Osteoblast (primary cell): Measurements from ENCODE around the gene BCAS4. TPM values are rescaled to one million over a fixed set of nuclear protein-coding genes. Genes with fewer than 3 reads are reported as not detected.

Experiments
- DNase-seq: peaks from one replicate; pipeline ENCODE4 v3.0.0; 2011; ENCODE audit warnings: low spot score, mixed read lengths; ENCODE audit not compliant: insufficient read length; ENCODE audit errors: missing footprints
- H2AFZ ChIP-seq: 2 replicates; pipeline ENCODE4 v1.6.0; 2011; ENCODE audit warnings: mild to moderate bottlenecking, low read length
- H3K27ac ChIP-seq: 2 replicates; pipeline ENCODE4 v1.5.1; 2011; ENCODE audit warnings: mild to moderate bottlenecking, low read depth, low read length, moderate library complexity
- H3K27me3 ChIP-seq: 2 replicates; pipeline ENCODE4 v1.6.0; 2012; ENCODE audit warnings: mild to moderate bottlenecking, control low read depth, inconsistent platforms, low read length, moderate library complexity; ENCODE audit not compliant: insufficient read depth
- H3K36me3 ChIP-seq: 2 replicates; pipeline ENCODE4 v1.5.1; 2011; ENCODE audit warnings: mild to moderate bottlenecking, low read length, control low read depth, moderate library complexity; ENCODE audit not compliant: insufficient read depth
- H3K4me1 ChIP-seq: 2 replicates; pipeline ENCODE4 v1.5.1; 2011; ENCODE audit warnings: mild to moderate bottlenecking, low read length, control low read depth, moderate library complexity; ENCODE audit not compliant: insufficient read depth
- H3K4me2 ChIP-seq: 2 replicates; pipeline ENCODE4 v1.6.0; 2011; ENCODE audit warnings: mild to moderate bottlenecking, low read length; ENCODE audit not compliant: insufficient read depth
- H3K4me3 ChIP-seq: fragments of 200-600 bp; sonication (generic); 3 replicates; pipeline ENCODE4 v1.5.1; 2012; ENCODE audit warnings: mild to moderate bottlenecking, low read length, inconsistent platforms; ENCODE audit not compliant: insufficient read depth
- H3K79me2 ChIP-seq: 2 replicates; pipeline ENCODE4 v1.6.0; 2012; ENCODE audit warnings: mild to moderate bottlenecking, low read length, control low read depth, inconsistent platforms; ENCODE audit not compliant: insufficient read depth
- H3K9me3 ChIP-seq: 2 replicates; pipeline ENCODE4 v1.5.1; 2011; ENCODE audit warnings: low read depth, low read length, control low read depth
- H4K20me1 ChIP-seq: 2 replicates; pipeline ENCODE4 v1.6.0; 2012; ENCODE audit warnings: mild to moderate bottlenecking, low read length, control low read depth; ENCODE audit not compliant: insufficient read depth
- CTCF ChIP-seq: IDR thresholded peaks from 2 replicates; pipeline ENCODE4 v1.5.1; 2011; ENCODE audit warnings: mild to moderate bottlenecking, low read depth, low read length, moderate library complexity; ENCODE audit errors: extremely low read depth
- total RNA-seq: library from RNA; depleted of rRNA; stranded (reverse); fragments of >200 nt; gene quantifications from 2 replicates; pipeline ENCODE4 v1.2.3, GENCODE V29; 2012

BCAS4 gene
- total RNA-seq, 1 donor: 2.9 TPM

- H3K27ac ChIP-seq: no peak overlapping the region
- no peak overlapping the region for H2AFZ ChIP-seq
- H3K79me2 ChIP-seq: no peaks in the 10 kb centered on the region
- TF ChIP-seq CTCF: no peak
- H3K4me1 ChIP-seq: peaks cover 4% of the 10 kb centered on the region
- no peaks in the 10 kb centered on the region for H3K9me3 ChIP-seq
- H3K27me3 ChIP-seq: peaks cover 5% of the 10 kb centered on the region
- H3K4me2 ChIP-seq: no peak overlapping the region
- H4K20me1 ChIP-seq: no peaks in the 10 kb centered on the region
- H3K4me3 ChIP-seq: no peak overlapping the region
- no peak for DNase-seq
- no peaks in the 10 kb centered on the region for H3K36me3 ChIP-seq
These were observed 11.5 kb upstream of the BCAS4 start for GRCh38 chr20:50783390-50783789.

- Histone ChIP-seq H3K4me1 (peaks cover 5% of the 10 kb centered on the region), H3K27ac (no peak overlapping the region), H2AFZ (no peak overlapping the region), H3K36me3 (no peaks in the 10 kb centered on the region), H3K79me2 (no peaks in the 10 kb centered on the region), H3K4me2 (no peak overlapping the region), H4K20me1 (no peaks in the 10 kb centered on the region), H3K4me3 (no peak overlapping the region), H3K9me3 (no peaks in the 10 kb centered on the region), H3K27me3 (peaks cover 5% of the 10 kb centered on the region)
- TF ChIP-seq CTCF: no peak
- DNase-seq: no peak
These were observed 11.0 kb upstream of the BCAS4 start for GRCh38 chr20:50783903-50784302.

GRCh38 chr20:50784464-50784863 lies 10.4 kb upstream of the BCAS4 start:
- DNase-seq: no peak
- Histone ChIP-seq H3K4me2 (no peak overlapping the region), H3K9me3 (no peaks in the 10 kb centered on the region), H3K27me3 (peaks cover 4% of the 10 kb centered on the region), H3K4me1 (peaks cover 5% of the 10 kb centered on the region), H3K4me3 (no peak overlapping the region), H3K79me2 (no peaks in the 10 kb centered on the region), H4K20me1 (no peaks in the 10 kb centered on the region), H2AFZ (no peak overlapping the region), H3K36me3 (no peaks in the 10 kb centered on the region), H3K27ac (no peak overlapping the region)
- TF ChIP-seq CTCF: no peak

GRCh38 chr20:50786703-50787102 lies 8.2 kb upstream of the BCAS4 start:
- no peak for DNase-seq
- H4K20me1 ChIP-seq: no peaks in the 10 kb centered on the region
- no peak for TF ChIP-seq CTCF
- H3K4me3 ChIP-seq: no peak overlapping the region
- H3K9me3 ChIP-seq: no peaks in the 10 kb centered on the region
- no peak overlapping the region for H3K27ac ChIP-seq
- H3K79me2 ChIP-seq: no peaks in the 10 kb centered on the region
- H3K4me2 ChIP-seq: no peak overlapping the region
- no peaks in the 10 kb centered on the region for H3K36me3 ChIP-seq
- H3K4me1 ChIP-seq: peaks cover 16% of the 10 kb centered on the region
- no peaks in the 10 kb centered on the region for H3K27me3 ChIP-seq
- no peak overlapping the region for H2AFZ ChIP-seq
